ENCODE measurements around the gene SPACDR. TPM values are rescaled to one million over a fixed set of nuclear protein-coding genes. Genes with fewer than 3 reads are reported as not detected.

The SPACDR gene
- total RNA-seq, 1 donor: 0.36 TPM

DNA sequence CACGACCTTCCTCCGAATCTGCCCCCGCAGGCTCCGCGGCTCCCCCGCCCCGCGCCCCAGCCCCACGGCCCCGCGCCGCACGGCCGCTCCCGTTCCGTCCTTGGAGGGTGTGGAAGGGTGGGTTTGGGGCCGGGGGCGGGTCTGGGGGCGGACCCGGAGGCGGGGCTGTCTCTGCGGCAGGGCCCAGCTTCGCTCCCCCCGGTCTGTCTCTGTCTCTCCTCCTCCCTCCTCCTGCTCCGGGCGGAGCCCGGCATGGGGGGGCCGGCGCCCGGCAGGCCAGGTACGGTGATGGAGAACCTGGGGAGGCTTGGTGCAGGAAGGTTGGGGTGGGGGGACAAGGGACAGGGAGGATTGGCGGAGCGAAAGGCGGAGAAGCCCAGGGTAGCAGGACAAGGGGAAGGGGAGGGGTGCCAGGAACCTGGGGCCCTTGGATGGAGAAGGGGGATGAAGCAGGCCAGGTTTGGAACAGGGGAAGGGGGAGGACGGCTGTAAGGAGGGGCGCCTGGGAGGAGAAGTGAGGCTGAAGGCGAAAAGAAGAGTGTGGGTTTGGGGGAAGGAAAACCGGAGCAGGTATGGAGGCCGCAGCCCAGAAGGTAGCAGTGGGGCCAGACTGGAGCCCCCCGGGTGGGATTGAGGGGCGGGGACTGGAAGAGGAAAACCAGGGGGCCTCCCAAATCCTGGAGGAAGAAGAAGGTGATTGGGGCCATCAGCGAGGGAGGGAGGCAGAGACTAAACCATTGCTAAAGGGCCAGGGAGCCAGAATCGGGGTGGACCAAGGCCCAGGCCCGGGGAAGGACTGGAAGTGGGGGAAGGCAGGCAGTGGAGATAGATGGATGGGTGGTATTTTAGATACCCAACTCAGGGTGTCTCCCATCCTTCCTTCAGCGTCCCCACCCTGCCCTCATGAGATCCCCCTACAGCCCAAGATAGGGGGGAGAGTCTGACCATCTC is 19.9 kb upstream of the SPACDR start, which contains the start of gene NYAP1:
NYAP1 (plus strand) TSS at position 206 of the 951 bp plus-strand sequence. CDS start 1,385 bp downstream, outside the sequence.
- peak within 1 kb of the TSS; percentile 81 for H2AFZ ChIP-seq (ENCODE audit: low read length)
- TF ChIP-seq, protein P1, sequence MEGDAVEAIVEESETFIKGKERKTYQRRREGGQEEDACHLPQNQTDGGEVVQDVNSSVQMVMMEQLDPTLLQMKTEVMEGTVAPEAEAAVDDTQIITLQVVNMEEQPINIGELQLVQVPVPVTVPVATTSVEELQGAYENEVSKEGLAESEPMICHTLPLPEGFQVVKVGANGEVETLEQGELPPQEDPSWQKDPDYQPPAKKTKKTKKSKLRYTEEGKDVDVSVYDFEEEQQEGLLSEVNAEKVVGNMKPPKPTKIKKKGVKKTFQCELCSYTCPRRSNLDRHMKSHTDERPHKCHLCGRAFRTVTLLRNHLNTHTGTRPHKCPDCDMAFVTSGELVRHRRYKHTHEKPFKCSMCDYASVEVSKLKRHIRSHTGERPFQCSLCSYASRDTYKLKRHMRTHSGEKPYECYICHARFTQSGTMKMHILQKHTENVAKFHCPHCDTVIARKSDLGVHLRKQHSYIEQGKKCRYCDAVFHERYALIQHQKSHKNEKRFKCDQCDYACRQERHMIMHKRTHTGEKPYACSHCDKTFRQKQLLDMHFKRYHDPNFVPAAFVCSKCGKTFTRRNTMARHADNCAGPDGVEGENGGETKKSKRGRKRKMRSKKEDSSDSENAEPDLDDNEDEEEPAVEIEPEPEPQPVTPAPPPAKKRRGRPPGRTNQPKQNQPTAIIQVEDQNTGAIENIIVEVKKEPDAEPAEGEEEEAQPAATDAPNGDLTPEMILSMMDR (IDR thresholded peaks at IDR 0.05; ENCODE audit: extremely low read depth, low read depth, low read length): no peak
- no peaks in the 10 kb centered on the region for H3K79me2 ChIP-seq (ENCODE audit: insufficient read depth, low read length)
- H4K20me1 ChIP-seq (ENCODE audit: insufficient read depth, low read length): no peaks in the 10 kb centered on the region
- H3K27me3 ChIP-seq (ENCODE audit: insufficient read depth, low read length): no peaks in the 10 kb centered on the region
- DNase-seq (ENCODE audit: insufficient read length, low spot score, missing footprints): peak; percentile 94
- H3K4me3 ChIP-seq (ENCODE audit: insufficient read depth, low read length): peak within 1 kb of the TSS; percentile 74
- H3K4me2 ChIP-seq (ENCODE audit: insufficient read depth, low read length): peak within 1 kb of the TSS; percentile 86
- no peaks in the 10 kb centered on the region for H3K9me3 ChIP-seq (ENCODE audit: low read depth, low read length)
- H3K36me3 ChIP-seq (ENCODE audit: insufficient read depth, low read length): no peaks in the 10 kb centered on the region
- no peak within 1 kb of the TSS for H3K27ac ChIP-seq (ENCODE audit: low read depth, low read length)
- H3K4me1 ChIP-seq (ENCODE audit: insufficient read depth, low read length): peaks cover 7% of the 10 kb centered on the region

DNA sequence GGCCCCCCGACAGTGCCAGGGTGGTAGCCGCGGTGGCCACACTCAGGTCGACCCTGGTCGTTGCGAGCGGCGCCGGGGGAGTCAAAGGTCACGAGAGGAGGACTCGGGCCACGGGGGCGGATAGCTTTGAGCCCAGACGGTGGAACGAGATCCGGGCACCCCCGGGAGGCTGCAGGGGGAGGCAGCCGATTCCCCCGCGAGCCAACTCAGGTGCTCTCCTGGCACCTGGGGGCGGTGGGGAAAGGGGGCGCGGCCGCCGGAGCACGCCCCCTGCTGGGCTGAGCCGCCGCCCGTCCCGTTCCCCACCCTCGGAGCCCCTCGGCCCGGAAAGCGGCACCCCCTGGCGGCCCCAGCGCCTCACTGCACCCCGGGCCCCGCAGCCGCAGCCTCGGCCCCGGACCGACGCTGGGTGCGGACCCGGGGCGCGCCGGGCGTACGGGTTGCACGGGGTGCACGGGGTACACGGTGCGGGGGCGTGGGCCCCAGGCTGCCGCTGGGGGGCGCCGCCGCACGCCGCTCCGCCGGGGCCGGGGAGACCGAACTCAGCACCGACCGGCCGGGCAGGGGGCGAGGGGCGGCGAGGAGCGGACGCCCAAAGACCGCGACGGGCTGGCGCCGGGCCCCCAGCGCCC is 19.1 kb upstream of the SPACDR start:
- TF ChIP-seq, protein P1 (IDR thresholded peaks at IDR 0.05; ENCODE audit: extremely low read depth, low read depth, low read length): peak; percentile 53
- peak overlapping the region; percentile 81 for H2AFZ ChIP-seq (ENCODE audit: low read length)
- DNase-seq (ENCODE audit: insufficient read length, low spot score, missing footprints): peak; percentile 98

DNA sequence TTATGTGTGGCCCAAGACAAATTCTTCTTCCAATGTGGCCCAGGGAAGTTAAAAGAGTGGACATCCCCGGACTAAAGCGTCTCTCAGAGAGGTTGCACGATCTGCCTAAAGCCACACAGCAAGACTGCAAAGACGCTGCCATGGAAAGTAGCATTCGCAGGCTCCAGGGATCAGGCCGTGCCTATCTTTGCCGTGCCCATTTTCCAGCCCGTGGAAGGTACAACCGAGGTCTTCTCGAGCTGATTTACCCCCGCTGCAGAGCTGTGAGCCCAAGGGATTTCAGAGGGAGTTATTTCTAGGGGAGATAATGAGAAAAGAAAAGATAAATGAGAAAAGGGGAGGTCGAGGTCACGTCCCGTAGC is 18.6 kb upstream of the SPACDR start:
- H3K27ac ChIP-seq (ENCODE audit: low read depth, low read length): no peak overlapping the region
- peak overlapping the region; percentile 86 for H3K4me2 ChIP-seq (ENCODE audit: insufficient read depth, low read length)
- H3K4me1 ChIP-seq (ENCODE audit: insufficient read depth, low read length): peaks cover 7% of the 10 kb centered on the region
- peak overlapping the region; percentile 81 for H2AFZ ChIP-seq (ENCODE audit: low read length)
- DNase-seq (ENCODE audit: insufficient read length, low spot score, missing footprints): no peak
- H3K4me3 ChIP-seq (ENCODE audit: insufficient read depth, low read length): peak overlapping the region; percentile 74
- no peaks in the 10 kb centered on the region for H3K9me3 ChIP-seq (ENCODE audit: low read depth, low read length)
- TF ChIP-seq, protein P1 (IDR thresholded peaks at IDR 0.05; ENCODE audit: extremely low read depth, low read depth, low read length): no peak
- H3K79me2 ChIP-seq (ENCODE audit: insufficient read depth, low read length): peaks cover 13% of the 10 kb centered on the region
- no peaks in the 10 kb centered on the region for H3K27me3 ChIP-seq (ENCODE audit: insufficient read depth, low read length)
- H3K36me3 ChIP-seq (ENCODE audit: insufficient read depth, low read length): no peaks in the 10 kb centered on the region
- H4K20me1 ChIP-seq (ENCODE audit: insufficient read depth, low read length): peaks cover 2% of the 10 kb centered on the region

More for the DNA sequence above, 19.1 kb upstream of the SPACDR start:
- peak overlapping the region; percentile 86 for H3K4me2 ChIP-seq (ENCODE audit: insufficient read depth, low read length)
- no peaks in the 10 kb centered on the region for H3K36me3 ChIP-seq (ENCODE audit: insufficient read depth, low read length)
- H4K20me1 ChIP-seq (ENCODE audit: insufficient read depth, low read length): peaks cover 2% of the 10 kb centered on the region
- H3K79me2 ChIP-seq (ENCODE audit: insufficient read depth, low read length): peaks cover 8% of the 10 kb centered on the region
- no peak overlapping the region for H3K27ac ChIP-seq (ENCODE audit: low read depth, low read length)
- H3K4me1 ChIP-seq (ENCODE audit: insufficient read depth, low read length): peaks cover 7% of the 10 kb centered on the region
- H3K9me3 ChIP-seq (ENCODE audit: low read depth, low read length): no peaks in the 10 kb centered on the region
- H3K4me3 ChIP-seq (ENCODE audit: insufficient read depth, low read length): peak overlapping the region; percentile 74
- no peaks in the 10 kb centered on the region for H3K27me3 ChIP-seq (ENCODE audit: insufficient read depth, low read length)

DNA sequence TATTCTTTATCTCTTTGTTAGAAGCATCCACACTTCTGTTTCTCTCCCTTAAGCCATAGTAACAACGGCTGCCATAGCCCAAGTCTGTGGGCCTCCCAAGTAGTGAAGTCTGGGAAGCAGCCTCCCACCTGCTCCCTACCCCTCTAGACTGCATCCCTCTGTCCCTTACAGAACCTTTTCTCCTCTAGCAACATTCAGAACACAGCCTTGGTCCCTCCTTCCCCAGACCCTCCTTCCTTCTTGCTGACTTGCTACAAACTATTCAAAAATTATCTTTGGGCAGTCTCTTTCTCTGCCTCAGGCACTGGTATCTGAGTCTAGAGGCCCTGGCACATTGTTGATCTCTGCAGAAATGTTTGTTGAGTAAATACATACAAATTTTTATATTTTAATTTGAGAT is 17.4 kb upstream of the SPACDR start:
- Histone ChIP-seq H3K27me3 (ENCODE audit: insufficient read depth, low read length) (no peaks in the 10 kb centered on the region), H3K4me3 (ENCODE audit: insufficient read depth, low read length) (no peak overlapping the region), H3K4me1 (ENCODE audit: insufficient read depth, low read length) (peaks cover 14% of the 10 kb centered on the region), H3K27ac (ENCODE audit: low read depth, low read length) (no peak overlapping the region), H3K9me3 (ENCODE audit: low read depth, low read length) (no peaks in the 10 kb centered on the region), H3K79me2 (ENCODE audit: insufficient read depth, low read length) (peaks cover 25% of the 10 kb centered on the region), H3K36me3 (ENCODE audit: insufficient read depth, low read length) (peaks cover 3% of the 10 kb centered on the region), H2AFZ (ENCODE audit: low read length) (no peak overlapping the region), H3K4me2 (ENCODE audit: insufficient read depth, low read length) (no peak overlapping the region), H4K20me1 (ENCODE audit: insufficient read depth, low read length) (peaks cover 13% of the 10 kb centered on the region)
- TF ChIP-seq, protein P1 (IDR thresholded peaks at IDR 0.05; ENCODE audit: extremely low read depth, low read depth, low read length): no peak
- DNase-seq (ENCODE audit: insufficient read length, low spot score, missing footprints): no peak
